Amniotic stem cell (primary cell): ENCODE data around the gene CBLC.
A peak's percentile ranks its signal among the peaks of the same experiment; 100 is the strongest.
"Not testable (repeated sequence)": the region's sequence is repeated elsewhere in the genome, so short reads cannot be mapped to it uniquely, and the experiment has no call there.

ENCODE experiments used
- DNase-seq: peaks from one replicate; lab custom pipeline; 2025; lab: John Stamatoyannopoulos, UW

The CBLC gene

DNA sequence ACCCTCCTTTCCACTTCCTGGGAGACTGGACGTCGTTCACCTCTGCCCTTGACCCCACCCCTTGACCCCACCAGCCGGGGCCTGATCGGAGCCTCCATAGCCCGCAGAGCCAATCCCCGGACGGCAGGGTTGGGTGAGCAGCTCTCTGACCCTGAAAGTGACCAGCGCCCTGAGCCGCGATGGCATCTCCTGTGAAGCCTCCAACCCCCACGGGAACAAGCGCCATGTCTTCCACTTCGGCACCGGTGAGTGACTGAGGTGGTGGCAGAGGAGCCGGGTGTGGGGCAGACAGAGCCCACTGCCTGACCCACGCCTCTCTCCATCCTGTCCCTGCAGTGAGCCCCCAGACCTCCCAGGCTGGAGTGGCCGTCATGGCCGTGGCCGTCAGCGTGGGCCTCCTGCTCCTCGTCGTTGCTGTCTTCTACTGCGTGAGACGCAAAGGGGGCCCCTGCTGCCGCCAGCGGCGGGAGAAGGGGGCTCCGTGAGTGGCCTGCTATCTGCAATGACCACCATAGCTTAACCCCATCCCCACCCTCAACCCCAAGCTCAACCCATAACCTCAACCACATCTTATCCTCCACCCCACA, 41.6 kb downstream of the CBLC start:
- DNase-seq = no peak

DNA sequence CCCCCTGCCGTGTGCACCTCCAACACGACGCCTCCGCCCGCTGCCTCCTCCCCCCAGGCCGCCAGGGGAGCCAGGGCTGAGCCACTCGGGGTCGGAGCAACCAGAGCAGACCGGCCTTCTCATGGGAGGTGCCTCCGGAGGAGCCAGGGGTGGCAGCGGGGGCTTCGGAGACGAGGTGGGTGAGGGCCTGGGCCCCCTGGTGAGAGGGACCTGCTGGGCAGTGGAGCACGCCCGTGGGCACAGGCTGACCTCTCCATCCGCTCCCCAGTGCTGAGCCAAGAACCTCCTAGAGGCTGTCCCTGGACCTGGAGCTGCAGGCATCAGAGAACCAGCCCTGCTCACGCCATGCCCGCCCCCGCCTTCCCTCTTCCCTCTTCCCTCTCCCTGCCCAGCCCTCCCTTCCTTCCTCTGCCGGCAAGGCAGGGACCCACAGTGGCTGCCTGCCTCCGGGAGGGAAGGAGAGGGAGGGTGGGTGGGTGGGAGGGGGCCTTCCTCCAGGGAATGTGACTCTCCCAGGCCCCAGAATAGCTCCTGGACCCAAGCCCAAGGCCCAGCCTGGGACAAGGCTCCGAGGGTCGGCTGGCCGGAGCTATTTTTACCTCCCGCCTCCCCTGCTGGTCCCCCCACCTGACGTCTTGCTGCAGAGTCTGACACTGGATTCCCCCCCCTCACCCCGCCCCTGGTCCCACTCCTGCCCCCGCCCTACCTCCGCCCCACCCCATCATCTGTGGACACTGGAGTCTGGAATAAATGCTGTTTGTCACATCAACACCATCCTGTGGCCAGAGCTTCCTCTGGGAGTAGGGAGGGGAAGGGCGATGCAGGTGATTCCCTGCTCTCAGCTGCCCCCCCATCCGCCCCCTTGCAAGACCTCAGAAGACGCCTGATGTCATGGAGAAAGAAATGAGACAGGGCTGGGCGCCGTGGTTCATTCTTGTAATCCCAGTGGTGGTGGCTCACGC, 43.2 kb downstream of the CBLC start:
- DNase-seq = no peak

- no peak for DNase-seq
Measured at GRCh38 chr19:44822177-44822576, 44.5 kb downstream of the CBLC start.

GRCh38 chr19:44822670-44823372, 45.1 kb downstream of the CBLC start:
- no peak for DNase-seq

- DNase-seq = no peak
Measured at GRCh38 chr19:44823373-44823698, 45.6 kb downstream of the CBLC start.

DNA sequence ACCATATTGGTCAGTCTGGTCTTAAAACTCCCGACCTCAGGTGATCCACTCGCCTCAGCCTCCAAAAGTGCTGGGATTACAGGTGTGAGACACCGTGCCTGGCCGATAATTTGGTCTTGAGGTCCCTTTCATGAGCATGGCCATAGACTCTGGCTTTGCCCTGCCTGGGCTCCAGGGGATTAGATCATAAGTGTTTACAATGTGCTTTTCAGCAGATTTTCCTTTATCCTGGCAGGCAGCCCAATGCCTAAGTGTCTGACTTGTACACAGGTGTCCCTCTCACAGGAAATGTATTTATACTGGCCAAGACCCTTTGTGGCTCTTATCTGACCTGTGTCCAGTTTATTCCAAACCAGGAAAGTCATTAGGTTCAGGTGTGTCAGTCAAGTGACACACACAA, 47.1 kb downstream of the CBLC start:
- no peak for DNase-seq

DNA sequence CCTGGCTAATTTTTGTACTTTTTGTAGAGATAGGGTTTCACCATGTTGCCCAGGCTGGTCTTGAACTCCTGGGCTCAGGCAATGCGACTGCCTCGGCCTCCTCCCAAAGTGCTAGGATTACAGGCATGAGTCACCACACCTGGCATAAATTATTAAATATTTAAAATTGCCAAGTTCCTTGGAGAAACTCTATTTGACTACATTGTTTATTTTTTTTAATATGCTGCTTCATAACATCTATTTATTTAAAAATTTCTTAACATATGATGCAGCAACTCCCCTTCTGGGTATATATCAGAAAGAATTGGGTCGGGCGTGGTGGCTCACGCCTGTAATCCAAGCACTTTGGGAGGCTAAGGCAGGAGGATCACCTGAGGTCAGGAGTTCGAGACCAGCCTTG, 55.2 kb downstream of the CBLC start:
- not testable (repeated sequence) for DNase-seq

- DNase-seq = not testable (repeated sequence)
Measured at GRCh38 chr19:44834399-44834798, 56.7 kb downstream of the CBLC start.

- DNase-seq = no peak
Measured at GRCh38 chr19:44839276-44839675, 61.6 kb downstream of the CBLC start.

DNA sequence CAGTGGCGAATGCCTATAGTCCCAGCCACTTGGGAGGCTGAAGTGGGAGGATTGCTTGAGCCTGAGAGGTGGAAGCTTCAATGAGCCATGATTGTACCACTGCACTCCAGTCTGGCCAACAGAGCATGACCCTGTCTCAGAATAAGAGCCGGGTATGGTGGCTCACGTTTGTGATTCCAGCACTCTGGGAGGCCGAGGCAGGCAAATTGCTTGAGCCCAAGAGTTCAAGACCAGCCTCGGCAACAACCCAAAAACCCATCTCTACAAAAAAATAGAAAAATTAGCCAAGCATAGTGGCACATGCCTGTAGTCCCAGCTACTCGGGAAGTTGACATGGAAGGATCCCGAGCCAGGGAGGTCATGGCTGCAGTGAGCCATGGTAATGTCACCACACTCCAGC, 63.1 kb downstream of the CBLC start:
- no peak for DNase-seq

DNA sequence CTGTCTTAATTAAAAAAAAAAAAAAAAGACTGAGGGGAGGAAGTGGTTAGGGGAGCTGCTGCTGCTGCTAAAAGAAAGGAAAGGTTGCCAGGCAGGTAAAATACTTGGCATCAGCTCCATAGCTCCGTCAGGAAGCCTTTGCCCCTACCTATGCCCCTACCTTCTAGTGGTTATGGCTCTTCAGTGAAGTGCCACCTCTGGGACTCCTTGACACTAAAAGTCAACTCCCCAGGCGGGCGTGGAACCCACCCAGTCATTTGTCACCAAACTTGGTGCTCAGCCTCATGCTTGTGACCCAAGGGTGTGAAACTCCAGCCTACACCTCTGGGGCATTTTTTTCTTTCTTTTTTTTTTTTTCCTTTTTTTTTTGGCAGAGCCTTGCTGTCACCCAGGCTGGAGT, 63.5 kb downstream of the CBLC start:
- DNase-seq = no peak

GRCh38 chr19:44845286-44845611, 67.6 kb downstream of the CBLC start:
- no peak for DNase-seq

- peak; percentile 97 for DNase-seq
Measured at GRCh38 chr19:44845612-44846454, 68.1 kb downstream of the CBLC start, which contains the start of gene NECTIN2. TSS of gene NECTIN2 (plus strand) at chr19:44846297. CDS start at chr19:44846526, 229 bp downstream.

DNA sequence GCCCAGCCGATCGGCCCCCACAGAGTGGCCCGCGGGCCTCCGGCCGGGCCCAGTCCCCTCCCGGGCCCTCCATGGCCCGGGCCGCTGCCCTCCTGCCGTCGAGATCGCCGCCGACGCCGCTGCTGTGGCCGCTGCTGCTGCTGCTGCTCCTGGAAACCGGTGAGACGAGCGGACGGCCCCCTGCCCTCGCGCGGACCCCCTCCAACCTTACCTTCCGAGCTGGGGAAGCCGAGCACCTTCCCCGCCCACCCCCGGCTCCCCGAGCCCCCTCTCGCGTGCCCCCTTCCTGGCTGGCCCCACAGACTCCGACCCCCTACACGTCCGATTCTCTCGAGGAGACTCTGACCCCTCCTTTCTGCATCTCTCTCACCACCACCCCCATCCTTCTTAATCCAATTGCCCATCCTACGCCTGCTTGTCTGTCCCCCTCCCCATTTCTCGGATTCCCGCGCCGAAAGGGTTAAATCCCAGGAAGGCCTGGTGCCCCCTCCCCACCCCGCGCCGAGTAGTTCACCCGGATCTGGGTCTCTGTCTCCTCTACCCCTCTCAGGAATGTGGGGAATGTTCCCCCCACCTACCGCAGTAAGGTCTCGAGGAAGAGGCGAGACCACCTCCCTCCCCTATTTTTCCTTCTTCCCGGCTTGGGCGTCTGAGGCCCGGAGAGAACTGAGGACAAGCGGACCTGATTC, 68.9 kb downstream of the CBLC start:
- DNase-seq = peak; percentile 11

DNA sequence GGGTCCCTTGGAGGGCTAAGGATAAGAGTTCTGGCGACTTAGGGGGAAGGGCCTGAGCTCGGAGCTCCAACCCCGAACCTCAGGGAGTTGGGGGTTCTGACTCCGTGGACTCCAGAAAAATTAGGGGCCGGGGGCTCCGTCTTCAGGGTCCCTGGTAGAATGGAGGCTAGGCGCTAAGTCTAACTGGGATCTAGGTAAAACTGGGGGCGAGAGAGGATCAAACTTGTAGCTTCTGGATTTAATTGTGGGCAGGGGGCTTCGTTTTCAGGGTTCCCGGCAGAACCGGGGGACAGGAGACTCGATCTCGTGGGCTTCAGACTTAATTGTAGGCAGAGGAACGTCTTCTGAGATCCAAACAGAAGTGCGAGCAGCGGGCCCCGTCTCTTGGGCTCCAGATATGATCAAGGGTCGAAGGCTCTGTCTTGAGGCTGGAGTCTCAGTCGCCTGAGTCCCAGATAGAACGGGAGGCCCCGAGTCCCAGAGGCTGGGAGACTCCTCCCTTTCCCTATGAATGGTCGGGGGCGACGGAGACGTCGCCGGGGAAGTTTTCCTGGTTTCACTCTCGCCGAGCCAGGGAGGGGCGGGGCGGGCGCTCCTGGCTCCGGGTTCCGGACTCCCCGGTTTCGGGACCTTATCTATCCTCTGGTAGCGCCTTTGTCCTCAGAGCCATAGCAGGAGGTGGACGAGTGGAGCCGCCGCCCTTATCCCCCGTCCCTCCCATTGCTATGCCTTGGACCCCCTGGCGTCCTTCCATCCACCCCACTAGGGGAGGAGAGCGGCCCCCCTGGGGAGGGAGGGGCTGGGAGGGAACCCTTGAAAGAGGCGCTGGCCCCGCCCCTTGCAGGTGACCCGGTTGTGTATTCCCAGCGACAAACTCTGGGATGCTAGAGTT, 69.7 kb downstream of the CBLC start:
- DNase-seq = peak; percentile 11

- DNase-seq = peak; percentile 18
Measured at GRCh38 chr19:44848036-44848811, 70.5 kb downstream of the CBLC start.

- DNase-seq = no peak
Measured at GRCh38 chr19:44848812-44849447, 71.2 kb downstream of the CBLC start.
